G401 (cell line): Measurements from ENCODE around the gene ZDHHC11B. TPM values are rescaled to one million over a fixed set of nuclear protein-coding genes. Genes with fewer than 3 reads are reported as not detected.
"Not testable (repeated sequence)": the region's sequence is repeated elsewhere in the genome, so short reads cannot be mapped to it uniquely, and the experiment has no call there.

Source experiments
- DNase-seq: peaks from one replicate; pipeline ENCODE4 v3.0.0-alpha.2; 2015; ENCODE audit warnings: low spot score
- in situ Hi-C: cut with HindIII; loops from 2 replicates; pipeline ENCODE4 v1.10.0; 2016; ENCODE audit warnings: low sequenced_read_pairs, mixed read lengths
- total RNA-seq: library from RNA; depleted of rRNA; stranded (reverse); fragments of >200 nt; shearing (Covaris generic); gene quantifications from 2 replicates; pipeline ENCODE4 v1.2.3, GENCODE V29; 2014

The ZDHHC11B gene
- total RNA-seq, 1 experiment from 2014 or later = 0.31 TPM

DNA sequence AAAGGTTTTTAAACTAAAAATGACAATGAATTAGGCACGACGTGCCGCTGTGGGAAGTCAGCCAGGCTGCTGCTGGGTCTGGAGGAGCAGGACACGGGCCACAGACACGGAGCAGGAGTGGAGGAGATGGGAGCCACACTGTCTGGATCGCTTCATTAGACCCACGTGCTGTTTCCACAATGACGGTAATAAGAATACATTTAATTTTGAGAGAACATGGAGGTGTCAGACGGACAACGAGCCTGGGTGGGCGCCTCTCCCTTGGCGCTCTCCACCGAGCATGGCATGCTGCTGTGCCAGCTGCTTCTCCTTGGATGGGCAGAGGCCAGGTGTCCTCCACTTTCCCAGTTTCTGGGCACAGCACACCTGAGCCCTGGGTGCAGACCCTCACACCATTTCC, 103.7 kb downstream of the ZDHHC11B start:
- DNase-seq, in situ Hi-C loops: not testable (repeated sequence)

DNA sequence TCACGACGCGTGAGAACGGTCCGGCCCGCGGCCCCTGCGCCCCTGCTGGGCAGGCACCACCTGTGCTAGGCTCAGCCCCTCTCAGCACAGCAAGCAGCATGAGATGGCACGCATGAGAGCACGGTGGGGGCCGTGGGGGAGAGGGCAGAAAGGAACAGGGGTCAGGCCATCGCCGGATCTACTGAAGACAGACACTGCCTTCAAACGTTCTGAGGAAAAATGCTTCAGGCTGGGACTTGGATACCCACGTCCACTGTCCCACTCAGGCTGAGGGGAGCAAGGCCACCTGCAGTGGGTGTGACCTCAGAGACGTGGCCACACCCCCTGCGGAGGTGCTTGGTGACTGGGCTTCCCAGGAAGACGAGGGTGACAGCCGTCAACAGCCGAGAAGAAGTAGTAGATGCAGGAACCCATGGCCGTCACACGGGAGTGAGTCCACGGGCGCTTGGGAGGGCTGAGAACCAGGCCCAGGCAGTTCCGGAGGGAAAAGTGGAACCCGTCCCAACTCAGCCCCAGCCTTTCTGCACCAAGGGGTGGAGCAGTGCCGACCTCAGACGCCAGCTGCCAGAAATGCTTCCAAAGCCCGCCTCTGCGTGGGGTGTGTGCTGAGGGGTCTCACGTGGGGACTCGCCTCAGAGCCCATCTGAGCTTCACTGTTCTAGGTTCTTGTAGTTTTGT, 104.3 kb downstream of the ZDHHC11B start:
- DNase-seq, in situ Hi-C loops: not testable (repeated sequence)

DNA sequence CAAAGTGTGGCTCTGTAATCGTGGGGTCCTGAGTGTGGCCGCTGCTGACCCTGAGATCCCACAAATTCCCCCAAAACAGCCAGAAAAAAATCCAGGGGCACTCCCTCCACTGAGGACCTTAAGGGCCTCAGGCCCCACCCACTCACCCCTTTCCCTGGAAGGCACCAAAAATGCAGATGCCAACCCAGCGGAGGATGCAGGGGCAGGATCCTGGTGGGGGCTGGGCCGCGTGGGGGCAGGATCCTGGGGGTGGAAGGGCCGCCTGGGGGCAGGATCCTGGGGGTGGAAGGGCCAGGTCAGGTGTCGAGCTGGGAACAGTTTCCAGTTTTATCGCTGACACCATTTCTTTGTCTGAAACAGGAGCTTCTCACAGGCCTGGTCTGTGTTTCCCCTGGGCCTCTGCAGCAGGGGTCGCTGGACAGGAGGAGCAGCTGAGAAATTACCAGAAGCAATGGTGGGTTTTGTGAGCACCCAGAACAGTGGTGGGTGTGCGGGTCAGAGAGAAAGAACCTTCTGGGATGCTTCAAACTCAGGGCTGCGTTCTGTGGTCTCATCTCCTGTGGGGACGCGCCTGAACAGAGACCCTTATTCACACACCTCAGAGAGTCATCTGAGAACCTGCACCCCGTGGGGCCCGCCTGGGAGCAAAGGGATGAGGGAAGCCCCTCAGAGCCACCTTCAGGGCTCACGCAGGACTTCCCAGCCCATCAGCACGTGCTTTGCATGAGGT, 105.2 kb downstream of the ZDHHC11B start:
- DNase-seq, in situ Hi-C loops: not testable (repeated sequence)

DNA sequence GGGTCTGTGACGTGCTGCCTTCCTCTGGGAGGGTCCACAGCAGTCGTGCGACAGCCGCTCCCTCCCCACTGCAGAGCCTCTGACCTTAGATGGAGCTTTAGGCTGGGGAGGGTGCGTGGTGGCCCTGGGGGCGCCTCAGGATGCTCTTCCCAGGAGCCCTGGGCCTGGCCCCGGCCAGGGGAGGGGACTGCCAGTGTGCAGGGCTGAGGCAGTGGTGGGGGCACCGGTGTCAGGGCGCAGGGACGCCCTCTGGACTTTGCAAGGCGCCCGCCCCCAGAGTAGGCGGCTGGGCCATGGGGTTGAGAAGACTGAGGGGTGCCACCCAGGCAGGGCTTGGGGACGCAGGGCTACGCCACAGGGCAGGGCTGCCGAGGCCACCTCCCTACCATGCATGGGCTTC, 106.0 kb downstream of the ZDHHC11B start:
- DNase-seq, in situ Hi-C loops: not testable (repeated sequence)

DNA sequence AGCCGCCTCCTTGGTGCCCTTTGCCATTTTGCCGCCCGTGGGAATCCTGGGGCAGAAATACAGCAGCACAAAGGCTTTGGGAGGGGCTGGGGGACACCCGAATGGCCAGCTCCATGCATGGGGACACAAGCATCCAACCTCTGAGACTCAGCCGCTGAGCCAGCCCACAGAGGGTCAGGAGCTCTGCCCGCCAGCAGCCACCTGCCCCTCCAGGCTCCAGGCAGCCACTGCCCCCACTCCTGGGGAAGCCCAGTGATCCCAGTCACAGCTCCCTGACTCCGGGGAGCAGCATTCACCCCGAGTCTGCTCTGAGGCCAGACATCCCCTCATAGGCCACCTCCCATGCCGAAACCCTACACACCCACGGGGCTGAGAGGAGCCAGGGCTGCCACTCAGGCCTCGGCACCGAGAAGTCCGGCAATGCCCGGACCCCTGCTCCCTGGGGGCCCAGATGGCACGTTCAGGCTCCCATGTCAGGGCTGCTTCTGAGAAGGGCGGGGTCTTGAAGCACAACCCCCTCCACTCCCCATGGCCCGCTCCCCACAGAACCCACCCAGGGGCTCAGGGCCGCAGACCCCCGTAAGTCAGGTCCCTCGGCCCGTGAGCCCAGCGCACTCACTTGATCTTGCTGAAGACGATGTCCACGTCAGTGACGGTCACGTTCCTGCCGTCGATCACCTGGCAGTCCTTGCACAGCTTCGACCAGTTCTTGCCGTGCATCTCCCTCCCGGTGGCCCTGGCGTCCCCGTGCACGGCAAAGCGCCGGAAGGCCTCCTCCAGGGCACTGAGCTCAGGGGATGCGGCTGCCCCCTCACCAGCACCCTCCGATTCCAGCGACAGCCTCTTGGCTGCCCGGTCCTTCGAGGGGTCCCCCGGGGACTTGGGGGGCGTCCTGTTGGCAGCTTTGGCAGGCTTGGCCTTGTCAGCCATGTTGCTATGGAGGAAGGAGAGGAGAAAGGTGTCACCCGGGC, 107.1 kb downstream of the ZDHHC11B start:
- in situ Hi-C loops = no loop called here
- DNase-seq = no peak

DNA sequence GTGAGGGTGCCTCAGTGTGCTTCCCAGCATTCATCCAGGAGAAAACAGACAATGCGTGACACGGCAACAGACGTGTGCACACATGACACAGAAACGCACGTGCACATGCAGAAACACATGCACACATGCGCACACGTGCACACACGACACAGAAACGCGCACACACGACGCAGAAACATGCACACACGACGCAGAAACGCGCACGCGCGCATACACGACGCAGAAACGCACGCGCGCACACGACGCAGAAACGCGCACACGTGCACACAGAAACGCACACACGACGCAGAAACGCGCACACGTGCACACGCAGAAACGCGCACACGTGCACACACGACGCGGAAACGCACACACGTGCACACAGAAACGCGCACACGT, 107.8 kb downstream of the ZDHHC11B start:
- DNase-seq = no peak
- in situ Hi-C loops = no loop called here

DNA sequence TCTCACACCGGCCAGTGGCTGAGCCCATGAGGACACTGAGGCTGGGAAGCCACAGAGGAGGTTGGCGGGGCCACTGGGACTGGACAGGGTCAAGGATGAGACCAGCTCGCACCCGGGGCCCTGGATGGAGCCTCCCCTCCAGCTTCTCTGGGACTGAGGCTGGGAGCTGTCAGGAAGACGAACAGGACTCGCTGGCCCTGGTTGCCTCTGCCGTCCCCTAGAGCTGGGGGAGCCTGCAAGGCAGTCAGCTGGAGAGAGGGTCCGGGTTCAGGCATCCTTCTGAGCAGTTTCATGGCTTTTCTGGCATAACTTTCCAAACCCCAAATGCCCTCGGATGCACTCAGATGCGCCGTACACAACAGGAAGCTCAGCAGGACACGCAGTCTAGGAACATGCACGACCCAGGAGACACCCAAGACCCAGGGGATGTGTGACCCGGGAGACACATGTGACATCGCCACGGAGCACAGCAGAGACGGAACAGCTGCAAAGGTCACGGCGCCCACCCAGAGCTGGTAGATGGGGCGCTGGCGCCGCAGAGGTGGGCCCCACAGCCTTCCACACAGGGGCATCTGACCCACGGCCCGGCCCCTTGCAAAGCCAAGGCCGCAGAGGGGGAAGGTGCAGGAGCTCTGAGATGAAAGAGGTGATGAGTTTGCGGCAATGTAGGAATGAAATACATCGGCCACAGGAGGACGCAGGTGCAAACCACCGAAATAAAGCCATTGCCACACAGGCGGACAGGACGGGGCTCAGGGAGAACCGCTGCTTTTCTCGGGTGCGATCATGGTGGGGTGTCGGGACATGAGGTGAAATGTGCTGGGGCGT, 108.4 kb downstream of the ZDHHC11B start:
- DNase-seq = no peak
- in situ Hi-C loops = no loop called here

DNA sequence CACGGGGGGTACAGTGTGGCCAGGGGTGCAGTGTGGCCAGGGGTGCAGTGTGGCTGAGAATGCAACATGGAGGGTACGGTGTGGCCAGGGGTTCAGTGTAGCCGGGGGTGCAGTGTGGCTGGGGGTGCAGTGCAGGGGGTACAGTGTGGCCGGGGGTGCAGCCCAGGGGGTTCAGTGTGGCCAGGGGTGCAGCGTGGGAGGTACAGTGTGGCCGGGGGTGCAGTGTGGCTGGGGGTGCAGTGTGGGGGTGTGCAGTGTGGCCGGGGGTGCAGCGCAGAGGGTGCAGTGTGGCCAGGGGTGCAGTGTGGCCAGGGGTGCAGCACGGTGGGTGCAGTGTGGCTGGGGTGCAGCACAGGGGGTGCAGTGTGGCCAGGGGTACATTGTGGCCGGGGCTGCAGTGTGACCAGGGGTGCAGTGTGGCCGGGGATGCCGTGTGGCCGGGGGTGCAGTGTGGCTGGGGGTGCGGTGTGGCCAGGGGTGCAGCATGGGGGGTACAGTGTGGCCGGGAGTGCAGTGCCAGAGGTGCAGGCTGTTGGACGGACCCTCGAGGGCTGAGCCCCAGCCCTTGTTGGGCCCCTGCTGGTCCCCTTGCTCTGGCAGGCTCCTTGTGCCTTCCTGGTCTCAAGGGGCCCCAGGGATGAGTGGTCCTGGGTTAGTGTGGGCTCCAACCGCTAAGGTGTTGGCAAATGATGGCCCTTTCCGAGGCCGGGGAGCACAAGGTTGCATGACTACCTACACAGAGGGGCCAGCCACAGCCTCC, 109.2 kb downstream of the ZDHHC11B start:
- DNase-seq = no peak
- in situ Hi-C loops = no loop called here

DNA sequence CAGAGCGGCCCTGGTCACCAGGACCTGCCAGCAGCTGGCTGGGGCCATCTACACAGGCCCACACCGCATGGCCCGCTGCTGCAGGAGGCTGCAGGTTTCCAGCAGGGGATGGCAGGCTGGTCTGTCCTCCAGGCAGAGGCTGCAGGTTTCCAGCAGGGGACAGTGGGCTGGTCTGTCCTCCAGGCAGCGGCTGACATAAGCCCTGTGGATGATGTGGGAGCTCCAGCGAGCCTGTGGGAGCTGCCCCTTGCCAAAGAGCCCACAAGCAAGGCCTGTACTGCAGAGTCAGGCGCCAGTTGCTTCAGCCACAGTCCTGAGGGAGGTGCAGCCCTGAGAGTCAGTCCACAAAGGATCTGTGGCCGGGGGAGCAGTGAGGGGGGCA, 109.9 kb downstream of the ZDHHC11B start:
- DNase-seq = peak; percentile 55

DNA sequence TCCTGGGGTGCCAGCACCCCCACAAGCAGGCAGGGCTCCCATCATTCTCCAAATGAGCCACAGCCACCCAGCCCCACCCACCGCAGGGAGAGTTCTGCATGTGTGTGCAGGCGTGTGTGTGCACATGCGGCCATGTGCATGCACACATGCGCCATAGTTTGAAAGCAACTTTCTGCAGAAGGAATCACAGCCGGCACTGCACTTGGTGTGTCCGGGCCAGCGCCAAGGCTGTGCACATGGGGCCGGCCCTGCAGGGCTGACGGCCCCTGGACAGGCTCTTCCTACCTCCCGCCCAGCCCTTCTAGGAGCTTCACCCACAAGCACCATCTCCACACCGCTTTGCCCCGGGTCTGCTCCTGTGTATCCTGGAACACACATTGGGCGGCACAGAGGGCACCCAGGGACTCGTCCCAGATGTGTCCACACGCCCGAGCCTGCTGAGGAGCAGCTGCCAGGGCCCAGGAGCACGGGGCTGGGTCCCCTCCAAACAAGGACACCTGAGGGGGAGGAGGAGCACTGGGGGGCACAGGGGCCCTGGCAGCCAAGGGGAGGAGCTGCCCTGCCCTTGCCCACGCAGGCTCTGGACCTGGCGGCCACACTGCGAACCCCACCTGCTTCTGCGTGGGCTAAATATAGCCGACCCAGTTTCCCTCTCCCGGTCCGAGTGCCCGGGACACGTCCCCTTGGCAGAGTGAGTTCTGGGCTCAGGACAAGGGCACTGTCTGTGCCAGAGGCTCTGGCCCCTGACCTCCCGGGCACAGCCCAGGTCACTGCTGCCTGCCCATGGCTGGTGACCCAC, 110.5 kb downstream of the ZDHHC11B start:
- in situ Hi-C loops = loop anchor here (25.0 kb wide), 1 partner anchor 238 kb away; no protein-coding TSS in a partner anchor
- DNase-seq = peak; percentile 71

More for the DNA sequence above, 109.9 kb downstream of the ZDHHC11B start:
- in situ Hi-C loops = loop anchor here (25.0 kb wide), 1 partner anchor 238 kb away; no protein-coding TSS in a partner anchor

DNA sequence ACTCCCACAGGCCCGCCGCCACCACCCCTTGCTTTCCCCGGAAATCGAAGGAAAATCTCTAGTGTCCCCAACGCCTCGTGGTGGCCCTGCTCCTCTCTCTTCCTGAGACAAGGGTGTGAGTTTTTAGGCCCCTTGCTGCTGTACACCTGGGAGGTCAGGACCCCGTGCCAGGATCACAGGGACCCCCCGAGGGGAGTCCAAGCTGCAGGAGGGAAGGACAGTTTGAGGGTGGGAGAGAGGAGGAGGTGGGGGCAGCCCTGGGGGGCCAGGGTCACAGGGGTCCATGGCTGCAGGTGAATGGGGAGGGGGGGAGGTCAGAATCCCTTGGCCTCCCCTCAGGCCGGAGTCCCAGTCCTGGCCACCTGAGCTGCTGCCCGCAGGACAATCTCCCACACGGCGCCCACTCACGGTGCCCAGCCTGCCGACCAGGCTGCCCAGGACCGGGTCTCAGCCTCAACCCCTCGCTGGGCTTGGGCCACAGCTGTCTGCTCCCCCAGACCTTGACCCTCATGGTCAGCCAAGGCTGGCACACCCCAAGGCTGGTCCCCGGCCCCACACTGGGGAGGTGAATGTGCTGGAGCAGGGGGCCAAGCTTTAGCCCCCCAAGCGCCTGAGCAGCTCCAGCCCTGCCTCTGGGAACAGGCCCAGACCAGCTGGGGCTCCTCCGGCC, 111.2 kb downstream of the ZDHHC11B start:
- in situ Hi-C loops = loop anchor here (25.0 kb wide), 1 partner anchor 239 kb away; no protein-coding TSS in a partner anchor
- DNase-seq = no peak

DNA sequence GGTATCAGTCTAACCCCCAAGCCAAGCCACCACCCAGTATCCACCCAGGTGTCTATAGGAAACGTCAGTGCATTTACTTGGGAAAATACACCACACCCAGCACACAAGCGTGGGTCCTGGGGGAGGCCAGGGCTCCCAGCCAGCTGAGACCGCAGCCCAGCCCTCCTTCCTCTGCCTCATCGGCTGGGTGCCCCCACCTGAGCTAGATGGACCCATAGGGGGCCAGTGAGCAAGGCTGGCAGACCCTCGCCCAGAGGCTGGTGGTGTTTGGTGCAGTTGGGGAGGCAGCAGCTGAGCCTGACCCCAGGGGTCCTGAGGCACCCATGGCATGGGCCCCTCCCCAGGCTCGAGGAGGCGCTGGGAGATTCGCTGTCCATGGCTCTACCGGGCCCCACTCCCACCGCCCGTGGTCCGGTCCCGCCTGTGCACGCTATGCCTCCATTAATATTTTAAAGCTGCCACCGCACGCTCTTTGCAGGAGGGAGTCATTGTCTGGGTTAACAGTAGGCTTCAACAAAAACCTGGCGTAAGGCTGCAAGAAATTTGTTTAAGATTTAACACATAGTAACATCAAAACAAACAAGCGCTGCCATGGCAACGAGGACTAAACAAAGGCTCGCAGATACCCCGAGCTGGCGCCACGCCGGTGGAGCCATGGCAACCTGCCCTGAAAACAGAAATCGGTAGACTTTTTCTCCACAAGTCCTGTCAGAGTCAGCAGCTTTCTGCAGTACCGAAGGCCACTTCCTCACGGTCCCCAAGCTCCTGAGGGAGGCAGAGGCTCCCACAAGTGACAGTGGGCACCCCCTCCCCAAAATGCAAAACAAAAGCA, 112.0 kb downstream of the ZDHHC11B start:
- in situ Hi-C loops = loop anchor here (25.0 kb wide), 1 partner anchor 240 kb away; no protein-coding TSS in a partner anchor
- peak; percentile 54 for DNase-seq

DNA sequence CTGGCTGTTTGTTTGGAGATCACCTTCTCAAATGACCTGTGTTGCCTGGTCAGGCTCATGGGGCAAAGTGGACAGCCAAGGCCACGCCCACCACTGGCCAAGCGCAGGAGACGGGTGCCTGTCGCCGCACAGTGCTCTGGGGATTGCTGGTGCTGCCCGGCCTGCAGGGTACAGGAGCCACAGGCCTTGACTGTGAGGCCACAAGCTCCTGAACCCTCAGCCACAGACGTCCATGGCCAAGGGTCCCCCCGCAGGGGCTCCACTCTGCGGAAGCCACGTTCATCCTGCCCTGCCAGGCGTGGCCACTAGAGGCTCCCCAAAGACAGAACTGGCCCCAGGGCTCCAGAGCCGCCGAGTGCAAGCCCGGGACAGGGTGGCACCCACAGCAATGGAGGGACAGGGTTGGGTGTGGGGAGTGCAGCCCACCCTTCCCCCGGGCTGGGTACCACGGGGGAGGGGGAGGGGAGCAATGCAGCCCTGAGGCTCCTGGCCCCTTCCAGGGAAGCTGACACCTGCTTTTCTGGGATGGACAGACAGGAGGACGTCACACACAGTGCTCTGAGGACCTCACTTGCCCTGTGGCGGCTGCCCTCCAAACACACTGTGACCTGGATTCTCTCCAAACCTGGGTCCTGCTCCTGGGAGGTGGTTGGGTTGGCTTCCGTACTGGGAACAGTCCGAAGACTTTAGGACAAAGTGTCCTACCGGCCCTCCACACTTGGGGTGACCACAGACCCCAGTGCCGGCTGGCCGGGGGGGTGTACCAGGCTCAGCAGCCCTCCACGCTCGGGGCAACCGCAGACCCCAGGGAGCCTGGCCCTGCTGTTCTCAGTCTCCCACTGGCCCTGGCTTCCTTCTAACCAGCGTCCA, 112.8 kb downstream of the ZDHHC11B start:
- in situ Hi-C loops = loop anchor here (25.0 kb wide), 1 partner anchor 241 kb away; no protein-coding TSS in a partner anchor

DNA sequence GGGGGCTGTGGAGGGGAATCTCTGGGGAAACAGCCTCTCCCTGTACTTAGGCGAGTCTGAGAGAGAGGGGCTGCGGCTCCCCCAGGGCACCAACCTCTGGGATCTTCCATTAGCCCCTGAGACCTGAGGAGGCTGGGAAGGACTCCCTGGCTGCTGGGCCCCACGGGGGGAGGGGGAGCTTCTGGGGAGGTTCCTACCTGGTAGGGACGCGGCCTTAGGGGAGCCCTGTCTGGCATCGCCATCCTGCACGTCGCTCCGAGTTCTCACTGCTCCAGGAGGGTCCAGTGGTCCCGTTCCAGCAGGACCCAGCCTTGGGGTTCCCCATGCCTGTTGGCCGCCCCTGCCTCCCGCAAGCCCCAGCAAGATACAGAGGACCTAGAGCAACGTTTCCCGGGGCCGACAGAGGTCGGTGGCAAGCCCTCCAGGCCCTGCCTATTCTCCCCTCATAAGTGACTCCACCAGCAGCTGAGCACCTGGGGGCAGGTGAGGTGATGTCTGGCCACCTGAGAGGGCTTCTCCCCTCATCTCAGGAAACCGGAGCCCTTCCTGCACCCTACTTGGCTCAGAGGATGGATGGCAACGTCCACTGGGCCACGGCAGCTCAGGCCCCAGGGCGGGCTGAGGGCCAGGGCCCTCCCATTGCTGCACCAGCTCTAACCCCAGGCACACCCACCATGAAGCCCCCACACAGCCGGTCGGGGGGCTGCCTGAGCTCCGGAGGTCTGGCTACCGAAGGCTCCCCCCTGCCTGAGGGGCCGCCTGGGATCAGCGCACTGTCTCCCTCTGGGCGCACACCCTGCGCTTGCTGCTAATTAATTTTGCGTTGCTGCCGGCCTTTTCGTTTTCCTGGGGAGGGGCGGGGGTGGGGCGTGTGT, 113.9 kb downstream of the ZDHHC11B start:
- in situ Hi-C loops = loop anchor here (25.0 kb wide), 1 partner anchor 242 kb away; no protein-coding TSS in a partner anchor
- DNase-seq = no peak

More for the DNA sequence above, 112.8 kb downstream of the ZDHHC11B start:
- DNase-seq = peak; percentile 77
